ENCODE data around the gene SLC16A10.
A peak's percentile ranks its signal among the peaks of the same experiment; 100 is the strongest.

GRCh38 chr6:111259089-111259831 lies 172.0 kb downstream of the SLC16A10 start:
- TF ChIP-seq, protein P1, sequence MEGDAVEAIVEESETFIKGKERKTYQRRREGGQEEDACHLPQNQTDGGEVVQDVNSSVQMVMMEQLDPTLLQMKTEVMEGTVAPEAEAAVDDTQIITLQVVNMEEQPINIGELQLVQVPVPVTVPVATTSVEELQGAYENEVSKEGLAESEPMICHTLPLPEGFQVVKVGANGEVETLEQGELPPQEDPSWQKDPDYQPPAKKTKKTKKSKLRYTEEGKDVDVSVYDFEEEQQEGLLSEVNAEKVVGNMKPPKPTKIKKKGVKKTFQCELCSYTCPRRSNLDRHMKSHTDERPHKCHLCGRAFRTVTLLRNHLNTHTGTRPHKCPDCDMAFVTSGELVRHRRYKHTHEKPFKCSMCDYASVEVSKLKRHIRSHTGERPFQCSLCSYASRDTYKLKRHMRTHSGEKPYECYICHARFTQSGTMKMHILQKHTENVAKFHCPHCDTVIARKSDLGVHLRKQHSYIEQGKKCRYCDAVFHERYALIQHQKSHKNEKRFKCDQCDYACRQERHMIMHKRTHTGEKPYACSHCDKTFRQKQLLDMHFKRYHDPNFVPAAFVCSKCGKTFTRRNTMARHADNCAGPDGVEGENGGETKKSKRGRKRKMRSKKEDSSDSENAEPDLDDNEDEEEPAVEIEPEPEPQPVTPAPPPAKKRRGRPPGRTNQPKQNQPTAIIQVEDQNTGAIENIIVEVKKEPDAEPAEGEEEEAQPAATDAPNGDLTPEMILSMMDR (IDR thresholded peaks at IDR 0.05; ENCODE audit: low read length), result peak; percentile 94
- TF ChIP-seq EZH2 (IDR thresholded peaks at IDR 0.05; ENCODE audit: borderline replicate concordance, low read length), result no peak
